Ascending aorta (tissue), 2 donors: Measurements from ENCODE around the gene ABCB8. TPM values are rescaled to one million over a fixed set of nuclear protein-coding genes. Genes with fewer than 3 reads are reported as not detected.
A peak's percentile ranks its signal among the peaks of the same experiment; 100 is the strongest.

Experiments used
- DNase-seq, 2 donors: peaks; one replicate each; pipeline ENCODE4 v3.0.0-alpha.2; 2019; ENCODE audit warnings: low spot score in 2 of 2
- H3K27ac ChIP-seq, 2 donors: fragments of 200-600 bp; sonication (generic); one replicate each; pipeline ENCODE4 v1.5.1; 2016 to 2017; ENCODE audit warnings: mild to moderate bottlenecking in 1 of 2
- H3K27me3 ChIP-seq: fragments of 200-600 bp; sonication (generic); one replicate; pipeline ENCODE4 v1.5.1; 2017
- H3K36me3 ChIP-seq, 2 donors: fragments of 200-600 bp; sonication (generic); one replicate each; pipeline ENCODE4 v1.5.1; 2016
- H3K4me1 ChIP-seq, 2 donors: fragments of 200-600 bp; sonication (generic); one replicate each; pipeline ENCODE4 v1.5.1; 2016 to 2017; ENCODE audit warnings: mild to moderate bottlenecking in 1 of 2
- H3K4me3 ChIP-seq, 2 donors: fragments of 200-600 bp; sonication (generic); one replicate each; pipeline ENCODE4 v1.5.1; 2016 to 2017; ENCODE audit warnings: mild to moderate bottlenecking in 1 of 2
- H3K9me3 ChIP-seq, 2 donors: fragments of 200-600 bp; sonication (generic); one replicate each; pipeline ENCODE4 v1.5.1; 2016
- intact Hi-C: fragments of 100-400 bp; cut with DNase I; formaldehyde crosslinking; loops from one replicate; pipeline ENCODE4 v1.15.1; 2023
- total RNA-seq: library from RNA; depleted of rRNA; stranded (reverse); fragments of >200 nt; gene quantifications from one replicate; pipeline ENCODE4 v1.1.0, GENCODE V29; 2016
- TF ChIP-seq, protein P1 (sequence below), 3 experiments: fragments of 200-600 bp in 2 of 3; fragments of 450-650 bp in 1 of 3; sonication (generic) in 2 of 3; IDR thresholded peaks; one replicate each; pipeline ENCODE4 v1.5.1; 2016 to 2019; ENCODE audit warnings: antibody characterized with exemption in 3 of 3, mild to moderate bottlenecking in 1 of 3, moderate library complexity in 1 of 3

Gene ABCB8
- total RNA-seq, 1 donor from 2014 or later: 50.8 TPM

DNA sequence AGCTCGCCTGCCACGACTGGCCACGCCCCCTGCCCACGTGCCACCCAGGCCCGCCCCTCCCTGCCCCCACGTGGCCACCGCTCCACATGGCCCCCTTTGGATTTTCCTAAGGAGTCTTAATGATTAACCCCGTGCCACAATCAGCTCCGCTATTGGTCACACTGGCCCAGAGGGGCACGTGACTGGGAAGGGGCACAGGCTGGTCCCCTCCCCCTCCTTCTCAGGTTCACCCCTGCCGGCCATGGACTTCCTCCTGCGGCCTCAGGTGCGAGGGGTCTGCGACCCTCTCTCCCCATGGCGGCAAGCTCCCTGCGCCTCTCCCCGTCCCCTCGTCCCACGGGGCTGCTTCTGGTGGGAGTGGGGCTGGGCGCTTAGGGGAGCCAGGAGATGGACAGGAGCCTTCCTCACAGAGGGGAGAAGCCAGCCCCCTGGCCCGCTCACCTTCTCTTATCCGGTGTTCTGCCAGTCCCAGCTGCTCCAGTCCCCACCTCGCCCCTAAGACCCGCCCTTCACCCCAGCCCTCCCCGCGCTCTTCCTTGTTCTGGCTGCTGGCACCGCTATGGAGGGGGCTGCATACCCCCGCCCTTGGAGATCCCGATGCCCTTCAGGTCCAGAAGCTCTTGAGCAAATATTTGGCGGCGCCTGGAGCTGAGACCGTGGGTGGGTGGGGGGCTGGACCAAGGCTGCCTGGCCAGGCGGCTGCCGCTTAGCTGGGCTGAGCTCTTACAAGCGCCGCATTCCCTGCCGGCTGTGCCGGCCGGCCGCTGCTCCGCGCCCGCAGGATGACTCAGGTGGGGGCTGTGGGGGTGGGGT lies 34.4 kb downstream of the ABCB8 start:
- peak overlapping the region; percentile 25 to 41 for H3K4me3 ChIP-seq
- H3K27me3 ChIP-seq: no peaks in the 10 kb centered on the region
- H3K4me1 ChIP-seq: peaks cover 15 to 37% of the 10 kb centered on the region in 2 donors
- intact Hi-C loops: loop anchor here (5.0 kb wide), 1 partner anchor 185 kb away; the partner anchor contains the start of gene SMARCD3
- H3K9me3 ChIP-seq: no peaks in the 10 kb centered on the region
- peaks cover 31 to 35% of the 10 kb centered on the region in 2 donors for H3K36me3 ChIP-seq
- DNase-seq: no peak
- TF ChIP-seq, protein P1, sequence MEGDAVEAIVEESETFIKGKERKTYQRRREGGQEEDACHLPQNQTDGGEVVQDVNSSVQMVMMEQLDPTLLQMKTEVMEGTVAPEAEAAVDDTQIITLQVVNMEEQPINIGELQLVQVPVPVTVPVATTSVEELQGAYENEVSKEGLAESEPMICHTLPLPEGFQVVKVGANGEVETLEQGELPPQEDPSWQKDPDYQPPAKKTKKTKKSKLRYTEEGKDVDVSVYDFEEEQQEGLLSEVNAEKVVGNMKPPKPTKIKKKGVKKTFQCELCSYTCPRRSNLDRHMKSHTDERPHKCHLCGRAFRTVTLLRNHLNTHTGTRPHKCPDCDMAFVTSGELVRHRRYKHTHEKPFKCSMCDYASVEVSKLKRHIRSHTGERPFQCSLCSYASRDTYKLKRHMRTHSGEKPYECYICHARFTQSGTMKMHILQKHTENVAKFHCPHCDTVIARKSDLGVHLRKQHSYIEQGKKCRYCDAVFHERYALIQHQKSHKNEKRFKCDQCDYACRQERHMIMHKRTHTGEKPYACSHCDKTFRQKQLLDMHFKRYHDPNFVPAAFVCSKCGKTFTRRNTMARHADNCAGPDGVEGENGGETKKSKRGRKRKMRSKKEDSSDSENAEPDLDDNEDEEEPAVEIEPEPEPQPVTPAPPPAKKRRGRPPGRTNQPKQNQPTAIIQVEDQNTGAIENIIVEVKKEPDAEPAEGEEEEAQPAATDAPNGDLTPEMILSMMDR (IDR thresholded peaks at IDR 0.05): no peak
- H3K27ac ChIP-seq: peak overlapping the region; percentile 85 to 95

DNA sequence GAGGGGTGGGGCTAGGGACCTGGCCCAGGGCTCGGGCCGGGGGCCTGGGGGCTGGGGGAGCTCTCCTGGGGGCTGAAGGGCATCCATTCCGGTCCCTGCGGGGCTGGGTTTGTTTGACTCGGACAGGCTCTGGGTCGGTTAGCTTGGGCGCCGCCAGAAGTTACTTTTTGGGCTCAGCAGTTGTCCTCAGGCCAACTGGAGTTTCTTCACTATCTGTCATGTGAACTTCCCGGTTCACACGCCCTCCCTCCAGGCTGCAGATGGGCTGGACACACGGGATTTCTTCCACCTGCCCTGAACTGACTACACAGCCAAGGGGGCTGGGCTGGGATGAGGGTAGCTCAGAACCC lies 34.9 kb downstream of the ABCB8 start:
- TF ChIP-seq, protein P1 (IDR thresholded peaks at IDR 0.05): no peak
- Histone ChIP-seq H3K4me1 (peaks cover 15 to 36% of the 10 kb centered on the region in 2 donors), H3K36me3 (peaks cover 37 to 41% of the 10 kb centered on the region in 2 donors), H3K9me3 (no peaks in the 10 kb centered on the region), H3K4me3 (peak overlapping the region; percentile 25 to 41), H3K27ac (peak overlapping the region; percentile 52 to 85), H3K27me3 (no peaks in the 10 kb centered on the region)
- intact Hi-C loops: loop anchor here (5.0 kb wide), 1 partner anchor 184 kb away; the partner anchor contains the start of gene SMARCD3
- DNase-seq: no peak

DNA sequence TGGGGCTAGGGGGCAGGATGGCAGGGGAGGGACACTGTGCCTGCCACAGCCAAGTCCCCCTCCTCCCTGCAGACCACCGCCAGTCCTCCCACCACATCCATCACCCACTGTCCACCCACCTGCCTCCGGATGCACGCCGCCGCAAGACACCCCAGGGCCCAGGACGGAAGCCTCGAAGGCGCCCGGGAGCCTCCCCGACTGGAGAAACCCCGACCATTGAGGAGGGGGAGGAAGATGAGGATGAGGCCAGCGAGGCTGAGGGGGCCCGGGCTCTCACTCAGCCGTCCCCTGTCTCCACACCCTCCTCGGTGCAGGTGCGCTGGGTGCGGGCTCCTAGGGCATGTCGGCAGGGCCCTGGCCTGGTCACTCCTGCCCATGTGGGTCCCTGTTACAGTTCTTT lies 36.2 kb downstream of the ABCB8 start:
- intact Hi-C loops: loop anchor here (5.0 kb wide), 1 partner anchor 183 kb away; the partner anchor contains the start of gene SMARCD3
- Histone ChIP-seq H3K36me3 (peaks cover 49 to 53% of the 10 kb centered on the region in 2 donors), H3K4me3 (no peak overlapping the region), H3K27ac (no peak overlapping the region), H3K27me3 (no peaks in the 10 kb centered on the region), H3K9me3 (no peaks in the 10 kb centered on the region), H3K4me1 (peaks cover 15 to 27% of the 10 kb centered on the region in 2 donors)
- no peak for DNase-seq
- TF ChIP-seq, protein P1 (IDR thresholded peaks at IDR 0.05): no peak

- Histone ChIP-seq H3K4me1 (peaks cover 15 to 27% of the 10 kb centered on the region in 2 donors), H3K36me3 (peaks cover 55 to 59% of the 10 kb centered on the region in 2 donors), H3K27ac (no peak overlapping the region), H3K4me3 (no peak overlapping the region), H3K27me3 (no peaks in the 10 kb centered on the region), H3K9me3 (no peaks in the 10 kb centered on the region)
- intact Hi-C loops: loop anchor here (5.0 kb wide), 1 partner anchor 182 kb away; the partner anchor contains the start of gene SMARCD3
- DNase-seq: no peak
- TF ChIP-seq, protein P1 (IDR thresholded peaks at IDR 0.05): no peak
These were observed 36.7 kb downstream of the ABCB8 start for GRCh38 chr7:151064993-151065392.

GRCh38 chr7:151065516-151065915 lies 37.3 kb downstream of the ABCB8 start:
- intact Hi-C loops: no loop called here

More at GRCh38 chr7:151065516-151065915, 37.3 kb downstream of the ABCB8 start:
- no peaks in the 10 kb centered on the region for H3K27me3 ChIP-seq
- H3K9me3 ChIP-seq: no peaks in the 10 kb centered on the region
- TF ChIP-seq, protein P1 (IDR thresholded peaks at IDR 0.05): no peak
- H3K4me1 ChIP-seq: peaks cover 12 to 25% of the 10 kb centered on the region in 2 donors
- H3K27ac ChIP-seq: no peak overlapping the region
- DNase-seq: no peak
- H3K36me3 ChIP-seq: peaks cover 60 to 64% of the 10 kb centered on the region in 2 donors
- H3K4me3 ChIP-seq: no peak overlapping the region
